SK-N-SH treated with all-trans-retinoic acid at 6 μM for 48 hours (cell line): Measurements from ENCODE around the gene FDX2.

Experiments
- ATAC-seq: fragments of 200-7000 bp; cut with Tn5 transposase; 3 replicates; pipeline ENCODE4 v1.9.1; 2020; ENCODE audit warnings: mild to moderate bottlenecking, moderate library complexity
- ARNTL ChIP-seq: fragments of 450-650 bp; formaldehyde crosslinking; IDR thresholded peaks from 2 replicates; pipeline ENCODE4 v1.5.0; 2020; ENCODE audit warnings: low read depth, mild to moderate bottlenecking, moderate library complexity, borderline replicate concordance
- BACH2 ChIP-seq: fragments of 250-450 bp; sonication (Bioruptor Pico); IDR thresholded peaks from 2 replicates; pipeline ENCODE4 v1.9.0; 2021; ENCODE audit warnings: mild to moderate bottlenecking, borderline replicate concordance
- CREB5 ChIP-seq: fragments of 250-450 bp; sonication (Bioruptor Pico); IDR thresholded peaks from 2 replicates; pipeline ENCODE4 v1.5.1; 2020; ENCODE audit warnings: low read depth, mild to moderate bottlenecking, moderate library complexity
- CSDC2 ChIP-seq: fragments of 250-450 bp; sonication (Bioruptor Pico); IDR thresholded peaks from 2 replicates; pipeline ENCODE4 v1.5.0; 2020; ENCODE audit warnings: mild to moderate bottlenecking, moderate library complexity
- CSRNP3 ChIP-seq: fragments of 250-450 bp; sonication (Bioruptor Pico); IDR thresholded peaks from 2 replicates; pipeline ENCODE4 v1.5.1; 2021; ENCODE audit warnings: mild to moderate bottlenecking, moderate library complexity
- ESRRG ChIP-seq: fragments of 250-450 bp; sonication (Bioruptor Pico); IDR thresholded peaks from 2 replicates; pipeline ENCODE4 v1.6.1; 2021; ENCODE audit warnings: mild to moderate bottlenecking
- GLIS3 ChIP-seq: fragments of 250-450 bp; sonication (Bioruptor Pico); IDR thresholded peaks from 2 replicates; pipeline ENCODE4 v1.5.0; 2020; ENCODE audit warnings: mild to moderate bottlenecking, moderate library complexity
- ISL1 ChIP-seq: fragments of 250-450 bp; sonication (Bioruptor Pico); IDR thresholded peaks from 2 replicates; pipeline ENCODE4 v2.1.2; 2022; ENCODE audit warnings: mild to moderate bottlenecking, moderate library complexity
- RARB ChIP-seq: fragments of 250-450 bp; sonication (Bioruptor Pico); IDR thresholded peaks from 2 replicates; pipeline ENCODE4 v1.8.0; 2021; ENCODE audit warnings: mild to moderate bottlenecking, moderate library complexity
- SNAI2 ChIP-seq: fragments of 250-450 bp; sonication (Bioruptor Pico); IDR thresholded peaks from 2 replicates; pipeline ENCODE4 v1.5.0; 2020; ENCODE audit warnings: mild to moderate bottlenecking, moderate library complexity
- TCF4 ChIP-seq: fragments of 250-450 bp; sonication (Bioruptor Pico); IDR thresholded peaks from 2 replicates; pipeline ENCODE4 v1.8.0; 2021; ENCODE audit warnings: mild to moderate bottlenecking, moderate library complexity, borderline replicate concordance
- TOX ChIP-seq: fragments of 250-450 bp; sonication (Bioruptor Pico); IDR thresholded peaks from 2 replicates; pipeline ENCODE4 v1.8.0; 2021; ENCODE audit warnings: mild to moderate bottlenecking, moderate library complexity, borderline replicate concordance
- TSHZ2 ChIP-seq: fragments of 250-450 bp; sonication (Bioruptor Pico); IDR thresholded peaks from 2 replicates; pipeline ENCODE4 v1.5.0; 2020; ENCODE audit warnings: mild to moderate bottlenecking, moderate library complexity
- ZC3H10 ChIP-seq: fragments of 250-450 bp; sonication (Bioruptor Pico); IDR thresholded peaks from 2 replicates; pipeline ENCODE4 v1.5.1; 2021; ENCODE audit warnings: mild to moderate bottlenecking, moderate library complexity
- ZFP3 ChIP-seq: fragments of 250-450 bp; sonication (Bioruptor Pico); IDR thresholded peaks from 2 replicates; pipeline ENCODE4 v1.5.0; 2020; ENCODE audit warnings: mild to moderate bottlenecking, moderate library complexity
- ZFP30 ChIP-seq: fragments of 450-650 bp; formaldehyde crosslinking; IDR thresholded peaks from 2 replicates; pipeline ENCODE4 v1.5.0; 2022; ENCODE audit warnings: mild to moderate bottlenecking, moderate library complexity

FDX2 gene

GRCh38 chr19:10279737-10280442 is 35.9 kb downstream of the FDX2 start:
- ATAC-seq = no peak
- TF ChIP-seq CREB5 (CRISPR knock-in tag) = no peak
- TF ChIP-seq TSHZ2 (CRISPR knock-in tag) = no peak
- no peak for TF ChIP-seq ISL1 (CRISPR knock-in tag)
- TF ChIP-seq RARB = no peak
- TF ChIP-seq CSDC2 (CRISPR knock-in tag) = no peak

- TF ChIP-seq ZC3H10 (CRISPR knock-in tag) (no peak), ZFP3 (peak; percentile 97), ESRRG (no peak), CSRNP3 (CRISPR knock-in tag) (no peak)
- no peak for ATAC-seq
Observed at GRCh38 chr19:10278935-10279334, 36.9 kb downstream of the FDX2 start.

GRCh38 chr19:10277795-10278589 is 37.8 kb downstream of the FDX2 start:
- no peak for TF ChIP-seq CSRNP3 (CRISPR knock-in tag)
- no peak for TF ChIP-seq ARNTL
- no peak for TF ChIP-seq TOX (CRISPR knock-in tag)
- TF ChIP-seq BACH2 (CRISPR knock-in tag) = no peak
- no peak for TF ChIP-seq CREB5 (CRISPR knock-in tag)
- TF ChIP-seq ESRRG = no peak
- TF ChIP-seq ZFP30 (CRISPR knock-in tag) = no peak
- no peak for TF ChIP-seq TCF4 (CRISPR knock-in tag)
- TF ChIP-seq TSHZ2 (CRISPR knock-in tag) = no peak

GRCh38 chr19:10274589-10274988 is 41.2 kb downstream of the FDX2 start:
- ATAC-seq = no peak
- no peak for TF ChIP-seq SNAI2 (CRISPR knock-in tag)
- TF ChIP-seq GLIS3 (CRISPR knock-in tag) = no peak
- no peak for TF ChIP-seq CSRNP3 (CRISPR knock-in tag)
- TF ChIP-seq CREB5 (CRISPR knock-in tag) = no peak
- no peak for TF ChIP-seq TSHZ2 (CRISPR knock-in tag)

More at GRCh38 chr19:10277795-10278589, 37.8 kb downstream of the FDX2 start:
- ATAC-seq = no peak
